Measurements from ENCODE around the gene CPLX4. TPM values are rescaled to one million over a fixed set of nuclear protein-coding genes. Genes with fewer than 3 reads are reported as not detected.
A peak's percentile ranks its signal among the peaks of the same experiment; 100 is the strongest.

Gene CPLX4
- total and polyA plus RNA-seq, 2 of the 13 experiments (the other 11 are each of a cell fraction or from before 2014, with no cell fraction given): not detected

GRCh38 chr18:59340817-59341216 is 22.4 kb upstream of the CPLX4 start (continued):
- TF ChIP-seq PRDM10 (CRISPR knock-in tag; IDR thresholded peaks at IDR 0.05; ENCODE audit: low read depth): no peak

GRCh38 chr18:59340312-59340711 is 21.9 kb upstream of the CPLX4 start:
- H3K9me3 ChIP-seq (ENCODE audit: low read length): no peaks in the 10 kb centered on the region

More at GRCh38 chr18:59340312-59340711, 21.9 kb upstream of the CPLX4 start:
- Histone ChIP-seq H2AFZ (ENCODE audit: low read length) (no peak overlapping the region), H3K27ac (ENCODE audit: extremely low read length, insufficient read depth, low read length) (no peak overlapping the region), H3K79me2 (ENCODE audit: insufficient read depth, low read length) (peaks cover 51% of the 10 kb centered on the region), H3K4me2 (ENCODE audit: low read depth, low read length) (no peak overlapping the region), H4K20me1 (ENCODE audit: insufficient read depth, low read length) (peaks cover 40% of the 10 kb centered on the region), H3K27me3 (ENCODE audit: control insufficient read depth in 1 of 2, insufficient read depth in 2 of 2, low read length in 2 of 2) (no peaks in the 10 kb centered on the region), H3K4me1 (ENCODE audit: insufficient read depth, low read length) (peaks cover 34% of the 10 kb centered on the region), H3K36me3 (replicated peaks in 1 of 2; ENCODE audit: control insufficient read depth in 1 of 2, insufficient read depth in 2 of 2, low read length in 2 of 2) (peaks cover 14 to 85% of the 10 kb centered on the region in 2 experiments), H3K4me3 (replicated peaks in 1 of 3; ENCODE audit: insufficient read depth in 1 of 3, low read depth in 2 of 3, low read length in 3 of 3) (no peak overlapping the region), H3K9ac (ENCODE audit: insufficient read depth, low read depth, low read length) (no peak overlapping the region)
- FAIRE-seq: no peak
- CTCF ChIA-PET (ENCODE audit: low intra/inter-chr PET ratio, low total read pairs): no interaction called here
- POLR2A ChIA-PET: no interaction called here
- intact Hi-C loops (cut with micrococcal nuclease; ENCODE audit: unreplicated experiment) (no loop called here), in situ Hi-C loops (cut with HindIII; ENCODE audit: extremely low pct_ligation_motif_present, low pct_unique_long_range_greater_than_20kb) (no loop called here)
- TF ChIP-seq XBP1 (CRISPR knock-in tag; IDR thresholded peaks at IDR 0.05) (no peak), ZNF670 (CRISPR knock-in tag; IDR thresholded peaks at IDR 0.05; ENCODE audit: borderline replicate concordance) (no peak), ARID2 (CRISPR knock-in tag; IDR thresholded peaks at IDR 0.05; ENCODE audit: borderline replicate concordance) (no peak), ZNF546 (CRISPR knock-in tag; conservative IDR thresholded peaks at IDR 0.05) (no peak), ZKSCAN5 (CRISPR knock-in tag; IDR thresholded peaks at IDR 0.05) (no peak), ZNF674 (CRISPR knock-in tag; IDR thresholded peaks at IDR 0.05; ENCODE audit: low read depth) (no peak), ZNF317 (CRISPR knock-in tag; IDR thresholded peaks at IDR 0.05) (0 out of 2 replicates have a peak, but pooled peaks have one; percentile 69)
- DNase-seq (ENCODE audit: low spot score): no peak
- BruUV-seq (replicated peaks): no TSS peak
- WGBS (ENCODE audit: low lambda C conversion rate): 97% methylated on average over 2 of the region's 2 CpGs
- no peak for ATAC-seq
